GM23338 (cell line): ENCODE results near the gene TRIM28. TPM values are rescaled to one million over a fixed set of nuclear protein-coding genes. Genes with fewer than 3 reads are reported as not detected.
A peak's percentile ranks its signal among the peaks of the same experiment; 100 is the strongest.

Experiments
- ATAC-seq: fragments of 200-7000 bp; cut with Tn5 transposase; 3 replicates; pipeline ENCODE4 v1.9.1; 2020
- DNase-seq: peaks from one replicate; pipeline ENCODE4 v3.0.0-alpha.2; 2015; ENCODE audit warnings: low spot score
- H2AFZ ChIP-seq: fragments of 200-600 bp; sonication (generic); 2 replicates; pipeline ENCODE4 v1.8.0; 2016; ENCODE audit warnings: antibody characterized with exemption, mild to moderate bottlenecking, moderate library complexity
- H3F3A ChIP-seq: fragments of 200-600 bp; sonication (generic); replicated peaks from 2 replicates; pipeline ENCODE4 v1.8.0; 2017; ENCODE audit warnings: antibody characterized with exemption, mixed run types, low read depth
- H3K27ac ChIP-seq: fragments of 200-600 bp; sonication (generic); 2 replicates; pipeline ENCODE4 v1.6.1; 2016; ENCODE audit warnings: low read depth
- H3K27me3 ChIP-seq: fragments of 200-600 bp; sonication (generic); 2 replicates; pipeline ENCODE4 v1.8.0; 2016; ENCODE audit warnings: mild to moderate bottlenecking, mixed run types, moderate library complexity; ENCODE audit not compliant: insufficient read depth
- H3K36me3 ChIP-seq: fragments of 200-600 bp; sonication (generic); 2 replicates; pipeline ENCODE4 v1.8.0; 2016; ENCODE audit warnings: mild to moderate bottlenecking; ENCODE audit not compliant: insufficient read depth
- H3K4me1 ChIP-seq: fragments of 200-600 bp; sonication (generic); 2 replicates; pipeline ENCODE4 v1.8.0; 2016; ENCODE audit warnings: mild to moderate bottlenecking, moderate library complexity; ENCODE audit not compliant: insufficient read depth
- H3K4me2 ChIP-seq: fragments of 200-600 bp; sonication (generic); 2 replicates; pipeline ENCODE4 v1.7.1; 2017; ENCODE audit warnings: mixed run types
- H3K4me3 ChIP-seq: fragments of 200-600 bp; sonication (generic); 2 replicates; pipeline ENCODE4 v1.6.1; 2016; ENCODE audit warnings: mixed run types
- H3K79me2 ChIP-seq: fragments of 200-600 bp; sonication (generic); replicated peaks from 2 replicates; pipeline ENCODE4 v1.8.0; 2017; ENCODE audit warnings: mild to moderate bottlenecking; ENCODE audit not compliant: insufficient read depth
- H3K9me2 ChIP-seq: fragments of 200-600 bp; sonication (generic); 2 replicates; pipeline ENCODE4 v1.8.0; 2017; ENCODE audit not compliant: insufficient read depth
- H4K20me1 ChIP-seq: fragments of 200-600 bp; sonication (generic); replicated peaks from 2 replicates; pipeline ENCODE4 v1.8.0; 2017; ENCODE audit warnings: mild to moderate bottlenecking; ENCODE audit not compliant: insufficient read depth
- H3K27ac Mint-ChIP-seq: 2 replicates; pipeline ENCODE4 v1.8.0; 2020; ENCODE audit warnings: inconsistent platforms, mild to moderate bottlenecking, moderate library complexity, mixed read lengths
- H3K27me3 Mint-ChIP-seq: 3 replicates; pipeline ENCODE4 v1.8.0; 2022; ENCODE audit warnings: low read depth, mild to moderate bottlenecking, moderate library complexity, mixed read lengths, inconsistent platforms; ENCODE audit not compliant: insufficient read depth, poor library complexity
- H3K36me3 Mint-ChIP-seq: 3 replicates; pipeline ENCODE4 v1.8.0; 2021; ENCODE audit warnings: low read depth, mild to moderate bottlenecking, inconsistent platforms, moderate library complexity, mixed read lengths
- H3K4me1 Mint-ChIP-seq: 3 replicates; pipeline ENCODE4 v1.8.0; 2020; ENCODE audit warnings: mild to moderate bottlenecking, inconsistent platforms, mixed read lengths
- H3K4me3 Mint-ChIP-seq: 3 replicates; pipeline ENCODE4 v1.8.0; 2021; ENCODE audit warnings: moderate library complexity, mild to moderate bottlenecking, inconsistent platforms, mixed read lengths
- H3K9me3 Mint-ChIP-seq: 3 replicates; pipeline ENCODE4 v1.8.0; 2020; ENCODE audit warnings: moderate library complexity, mild to moderate bottlenecking, inconsistent platforms, mixed read lengths
- CREB1 ChIP-seq: fragments of 250-450 bp; sonication (Bioruptor Pico); IDR thresholded peaks from 2 replicates; pipeline ENCODE4 v1.5.0; 2020; ENCODE audit warnings: low read depth, mild to moderate bottlenecking, moderate library complexity
- CTCF ChIP-seq, 2 experiments: fragments of 200-600 bp in 1 of 2; sonication (generic) in 1 of 2; conservative IDR thresholded peaks; 2 replicates each; pipeline versions ENCODE4 v1.5.1 to v1.6.1; 2016 to 2017; ENCODE audit warnings: antibody characterized with exemption in 2 of 2, low read depth in 2 of 2, mild to moderate bottlenecking in 2 of 2, moderate library complexity in 1 of 2
- ETS1 ChIP-seq: IDR thresholded peaks from 2 replicates; pipeline ENCODE4 v1.6.1; 2016; ENCODE audit warnings: antibody characterized with exemption
- EZH2phosphoT487 ChIP-seq: fragments of 200-600 bp; sonication (generic); IDR thresholded peaks from one replicate; pipeline ENCODE4 v1.8.1; 2018; ENCODE audit warnings: antibody characterized with exemption; ENCODE audit not compliant: unreplicated experiment
- NANOG ChIP-seq: IDR thresholded peaks from 2 replicates; pipeline ENCODE4 v1.6.1; 2016; ENCODE audit warnings: antibody characterized with exemption, borderline replicate concordance
- POLR2AphosphoS5 ChIP-seq: IDR thresholded peaks from 2 replicates; pipeline ENCODE4 v1.6.1; 2016; ENCODE audit warnings: antibody characterized with exemption, low read depth
- STAT1 ChIP-seq: IDR thresholded peaks from one replicate; pipeline ENCODE4 v1.6.1; 2016; ENCODE audit warnings: antibody characterized with exemption; ENCODE audit not compliant: unreplicated experiment
- ZNF114 ChIP-seq: fragments of 250-450 bp; sonication (Bioruptor Pico); IDR thresholded peaks from 2 replicates; pipeline ENCODE4 v1.5.0; 2020; ENCODE audit warnings: mild to moderate bottlenecking, moderate library complexity
- ZNF331 ChIP-seq: fragments of 250-450 bp; sonication (Bioruptor Pico); IDR thresholded peaks from 2 replicates; pipeline ENCODE4 v1.5.0; 2020; ENCODE audit warnings: low read depth, mild to moderate bottlenecking, moderate library complexity
- polyA plus RNA-seq: library from polyadenylated mRNA; unstranded; fragments of >200 nt; fragmentation: Nextera tagmentation; extraction: Ambion mirVana; gene quantifications from 2 replicates; pipeline ENCODE4 v1.2.1, GENCODE V29; 2016
- total RNA-seq: library from RNA; depleted of rRNA; stranded (reverse); fragments of >200 nt; shearing (Covaris generic); gene quantifications from 2 replicates; pipeline ENCODE4 v1.2.3, GENCODE V29; 2014
- TF ChIP-seq, protein P1 (sequence below): IDR thresholded peaks from one replicate; pipeline ENCODE4 v1.6.1; 2018; ENCODE audit warnings: antibody characterized with exemption; ENCODE audit not compliant: unreplicated experiment

TRIM28 gene
- total and polyA plus RNA-seq, 2 experiments from 2014 or later = 920 to 1,430 TPM

DNA sequence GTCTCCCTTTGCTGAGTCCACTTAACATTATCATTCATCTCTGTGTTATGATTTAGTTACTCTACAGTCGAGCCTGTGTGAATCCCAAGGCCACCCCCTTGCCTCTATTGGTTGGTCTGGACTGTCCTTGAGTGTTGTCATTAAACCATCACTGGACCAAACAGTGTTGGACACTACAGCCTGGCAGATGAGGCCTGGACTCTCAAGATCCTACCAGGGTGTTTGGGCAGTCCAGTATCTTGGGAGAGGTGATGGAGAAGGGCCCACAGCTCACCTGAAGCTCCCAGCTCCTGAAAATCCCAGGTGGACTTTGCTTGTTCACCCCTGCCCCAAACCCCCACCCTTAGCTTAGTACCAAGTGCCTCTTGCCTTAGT, 7.2 kb downstream of the TRIM28 start:
- H3K27me3 Mint-ChIP-seq = peaks cover 32% of the 10 kb centered on the region
- H3K4me1 Mint-ChIP-seq = peaks cover 35% of the 10 kb centered on the region
- peaks cover 90% of the 10 kb centered on the region for H3K36me3 Mint-ChIP-seq
- DNase-seq (no peak), ATAC-seq (no peak)
- H3F3A ChIP-seq = peaks cover 88% of the 10 kb centered on the region
- no peak overlapping the region for H3K27ac Mint-ChIP-seq
- no peaks in the 10 kb centered on the region for H3K9me2 ChIP-seq
- no peaks in the 10 kb centered on the region for H3K27me3 ChIP-seq
- H3K4me3 ChIP-seq = no peak overlapping the region
- no peak overlapping the region for H2AFZ ChIP-seq
- H3K4me1 ChIP-seq = peaks cover 20% of the 10 kb centered on the region
- H4K20me1 ChIP-seq = peaks cover 32% of the 10 kb centered on the region
- no peak overlapping the region; the same call in 2 of the 3 replicates for H3K4me3 Mint-ChIP-seq
- no peak overlapping the region for H3K4me2 ChIP-seq
- H3K27ac ChIP-seq = no peak overlapping the region
- H3K9me3 Mint-ChIP-seq = peaks cover 8% of the 10 kb centered on the region; the same call in 2 of the 3 replicates
- TF ChIP-seq CREB1 (CRISPR knock-in tag) (no peak), NANOG (no peak), ETS1 (no peak), EZH2phosphoT487 (no peak)
- TF ChIP-seq, protein P1, sequence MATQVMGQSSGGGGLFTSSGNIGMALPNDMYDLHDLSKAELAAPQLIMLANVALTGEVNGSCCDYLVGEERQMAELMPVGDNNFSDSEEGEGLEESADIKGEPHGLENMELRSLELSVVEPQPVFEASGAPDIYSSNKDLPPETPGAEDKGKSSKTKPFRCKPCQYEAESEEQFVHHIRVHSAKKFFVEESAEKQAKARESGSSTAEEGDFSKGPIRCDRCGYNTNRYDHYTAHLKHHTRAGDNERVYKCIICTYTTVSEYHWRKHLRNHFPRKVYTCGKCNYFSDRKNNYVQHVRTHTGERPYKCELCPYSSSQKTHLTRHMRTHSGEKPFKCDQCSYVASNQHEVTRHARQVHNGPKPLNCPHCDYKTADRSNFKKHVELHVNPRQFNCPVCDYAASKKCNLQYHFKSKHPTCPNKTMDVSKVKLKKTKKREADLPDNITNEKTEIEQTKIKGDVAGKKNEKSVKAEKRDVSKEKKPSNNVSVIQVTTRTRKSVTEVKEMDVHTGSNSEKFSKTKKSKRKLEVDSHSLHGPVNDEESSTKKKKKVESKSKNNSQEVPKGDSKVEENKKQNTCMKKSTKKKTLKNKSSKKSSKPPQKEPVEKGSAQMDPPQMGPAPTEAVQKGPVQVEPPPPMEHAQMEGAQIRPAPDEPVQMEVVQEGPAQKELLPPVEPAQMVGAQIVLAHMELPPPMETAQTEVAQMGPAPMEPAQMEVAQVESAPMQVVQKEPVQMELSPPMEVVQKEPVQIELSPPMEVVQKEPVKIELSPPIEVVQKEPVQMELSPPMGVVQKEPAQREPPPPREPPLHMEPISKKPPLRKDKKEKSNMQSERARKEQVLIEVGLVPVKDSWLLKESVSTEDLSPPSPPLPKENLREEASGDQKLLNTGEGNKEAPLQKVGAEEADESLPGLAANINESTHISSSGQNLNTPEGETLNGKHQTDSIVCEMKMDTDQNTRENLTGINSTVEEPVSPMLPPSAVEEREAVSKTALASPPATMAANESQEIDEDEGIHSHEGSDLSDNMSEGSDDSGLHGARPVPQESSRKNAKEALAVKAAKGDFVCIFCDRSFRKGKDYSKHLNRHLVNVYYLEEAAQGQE = no peak
- H3K36me3 ChIP-seq = peaks cover 51% of the 10 kb centered on the region
- peaks cover 23% of the 10 kb centered on the region for H3K79me2 ChIP-seq

- TF ChIP-seq ZNF331 (CRISPR knock-in tag) (no peak), EZH2phosphoT487 (no peak), NANOG (no peak), CTCF (conservative IDR thresholded peaks at IDR 0.05; ENCODE audit: low read depth in 2 of 2) (no peak), POLR2AphosphoS5 (peak; percentile 48), STAT1 (no peak), ZNF114 (CRISPR knock-in tag) (no peak)
- TF ChIP-seq, protein P1 = no peak
- no peak overlapping the region for H3K27ac ChIP-seq
Observed at GRCh38 chr19:58551577-58552471, 8.0 kb downstream of the TRIM28 start.

More at GRCh38 chr19:58551577-58552471, 8.0 kb downstream of the TRIM28 start:
- H3K27me3 ChIP-seq = no peaks in the 10 kb centered on the region
- H3F3A ChIP-seq = peaks cover 89% of the 10 kb centered on the region
- peaks cover 16% of the 10 kb centered on the region for H3K4me1 ChIP-seq
- no peaks in the 10 kb centered on the region for H3K9me2 ChIP-seq
- peaks cover 24% of the 10 kb centered on the region for H4K20me1 ChIP-seq
- DNase-seq (no peak), ATAC-seq (no peak)
- H3K4me2 ChIP-seq = no peak overlapping the region
- peaks cover 47% of the 10 kb centered on the region for H3K36me3 ChIP-seq
- H3K4me3 Mint-ChIP-seq = peak overlapping the region; percentile 18; the same call in 1 of the 3 replicates
- no peak overlapping the region for H3K27ac Mint-ChIP-seq
- no peak overlapping the region for H2AFZ ChIP-seq
- peaks cover 32% of the 10 kb centered on the region for H3K27me3 Mint-ChIP-seq
- H3K9me3 Mint-ChIP-seq = peaks cover 8% of the 10 kb centered on the region; the same call in 2 of the 3 replicates
- peaks cover 90% of the 10 kb centered on the region for H3K36me3 Mint-ChIP-seq
- H3K79me2 ChIP-seq = peaks cover 22% of the 10 kb centered on the region
- H3K4me1 Mint-ChIP-seq = peaks cover 34% of the 10 kb centered on the region
- H3K4me3 ChIP-seq = no peak overlapping the region
